Breast epithelium (tissue), 4 donors: ENCODE data around the gene IL17C. TPM values are rescaled to one million over a fixed set of nuclear protein-coding genes. Genes with fewer than 3 reads are reported as not detected.

Experiments
- DNase-seq, 2 donors: peaks; one replicate each; pipeline ENCODE4 v3.0.0-alpha.2; 2019; ENCODE audit warnings: low spot score in 2 of 2
- H3K27ac ChIP-seq, 2 donors: fragments of 200-600 bp; sonication (generic) in 1 of 2; one replicate each; pipeline ENCODE4 v1.5.1; 2016 to 2019; ENCODE audit warnings: mild to moderate bottlenecking in 1 of 2
- H3K27me3 ChIP-seq, 2 donors: fragments of 200-600 bp; sonication (generic) in 1 of 2; one replicate each; pipeline versions ENCODE4 v1.5.1 to v1.6.0; 2017 to 2019; ENCODE audit warnings: control low read depth in 1 of 2, mild to moderate bottlenecking in 1 of 2
- H3K36me3 ChIP-seq: fragments of 200-600 bp; one replicate; pipeline ENCODE4 v1.5.1; 2019
- H3K4me1 ChIP-seq, 2 donors: fragments of 200-600 bp; sonication (generic); one replicate each; pipeline ENCODE4 v1.5.1; 2016 to 2019; ENCODE audit warnings: control low read depth in 1 of 2
- H3K4me3 ChIP-seq, 3 donors: fragments of 200-600 bp; sonication (generic); 1 replicate in 2 of 3; 2 replicates in 1 of 3; pipeline ENCODE4 v1.5.1; 2016 to 2019; ENCODE audit warnings: mild to moderate bottlenecking in 3 of 3, moderate library complexity in 2 of 3
- H3K9me3 ChIP-seq, 2 donors: fragments of 200-600 bp; sonication (generic) in 1 of 2; one replicate each; pipeline ENCODE4 v1.5.1; 2016 to 2019; ENCODE audit warnings: control low read depth in 1 of 2
- CTCF ChIP-seq, 3 donors: fragments of 450-650 bp; IDR thresholded peaks; one replicate each; pipeline ENCODE4 v1.5.1; 2016 to 2017; ENCODE audit warnings: antibody characterized with exemption in 3 of 3, mild to moderate bottlenecking in 3 of 3, moderate library complexity in 3 of 3
- POLR2A ChIP-seq: fragments of 450-650 bp; IDR thresholded peaks from one replicate; pipeline ENCODE4 v1.6.1; 2016; ENCODE audit warnings: antibody characterized with exemption, mild to moderate bottlenecking, moderate library complexity
- POLR2AphosphoS5 ChIP-seq, 3 donors: sonication (generic); formaldehyde crosslinking; IDR thresholded peaks; one replicate each; pipeline ENCODE4 v1.6.1; 2017; ENCODE audit warnings: antibody characterized with exemption in 3 of 3
- intact Hi-C: fragments of 100-400 bp; cut with DNase I; formaldehyde crosslinking; loops from one replicate; pipeline ENCODE4 v1.15.1; 2023; ENCODE audit warnings: low total_unique reads
- total RNA-seq, 3 donors: library from RNA; depleted of rRNA; stranded (reverse); fragments of >200 nt; gene quantifications; one replicate each; pipeline ENCODE4 v1.1.0, GENCODE V29; 2016

The IL17C gene
- total RNA-seq, 3 donors from 2014 or later = not detected

GRCh38 chr16:88624481-88624880 lies 13.9 kb upstream of the IL17C start:
- no peak overlapping the region for H3K4me3 ChIP-seq
- no peaks in the 10 kb centered on the region for H3K27me3 ChIP-seq
- no peak overlapping the region for H3K27ac ChIP-seq
- intact Hi-C loops = no loop called here
- no peak for DNase-seq
- H3K4me1 ChIP-seq = no peaks in the 10 kb centered on the region
- no peaks in the 10 kb centered on the region for H3K9me3 ChIP-seq
- no peaks in the 10 kb centered on the region for H3K36me3 ChIP-seq
- no peak for TF ChIP-seq POLR2A
- TF ChIP-seq CTCF (IDR thresholded peaks at IDR 0.05) = no peak
- no peak for TF ChIP-seq POLR2AphosphoS5 (IDR thresholded peaks at IDR 0.05)

GRCh38 chr16:88624977-88625576 lies 13.3 kb upstream of the IL17C start:
- Histone ChIP-seq H3K4me3 (no peak overlapping the region), H3K36me3 (no peaks in the 10 kb centered on the region), H3K27ac (no peak overlapping the region), H3K27me3 (no peaks in the 10 kb centered on the region), H3K9me3 (no peaks in the 10 kb centered on the region), H3K4me1 (no peaks in the 10 kb centered on the region)
- no peak for TF ChIP-seq CTCF (IDR thresholded peaks at IDR 0.05)
- TF ChIP-seq POLR2A = no peak
- TF ChIP-seq POLR2AphosphoS5 (IDR thresholded peaks at IDR 0.05) = no peak
- intact Hi-C loops = no loop called here
- no peak for DNase-seq

- no peaks in the 10 kb centered on the region for H3K27me3 ChIP-seq
- TF ChIP-seq POLR2A = no peak
- no peak for TF ChIP-seq CTCF (IDR thresholded peaks at IDR 0.05)
- no peak for TF ChIP-seq POLR2AphosphoS5 (IDR thresholded peaks at IDR 0.05)
- no peaks in the 10 kb centered on the region for H3K4me1 ChIP-seq
- H3K9me3 ChIP-seq = no peaks in the 10 kb centered on the region
- H3K27ac ChIP-seq = no peak overlapping the region
- DNase-seq = no peak
- H3K4me3 ChIP-seq = no peak overlapping the region
- intact Hi-C loops = no loop called here
- peaks cover 8% of the 10 kb centered on the region for H3K36me3 ChIP-seq
Measured at GRCh38 chr16:88626646-88627045, 11.7 kb upstream of the IL17C start.

GRCh38 chr16:88627531-88628411 lies 10.6 kb upstream of the IL17C start:
- intact Hi-C loops = no loop called here
- peaks cover 8% of the 10 kb centered on the region for H3K36me3 ChIP-seq

More at GRCh38 chr16:88627531-88628411, 10.6 kb upstream of the IL17C start:
- H3K4me1 ChIP-seq = no peaks in the 10 kb centered on the region
- no peaks in the 10 kb centered on the region for H3K9me3 ChIP-seq
- DNase-seq = no peak
- H3K27ac ChIP-seq = no peak overlapping the region
- H3K27me3 ChIP-seq = no peaks in the 10 kb centered on the region
- TF ChIP-seq CTCF (IDR thresholded peaks at IDR 0.05) (no peak), POLR2A (no peak), POLR2AphosphoS5 (IDR thresholded peaks at IDR 0.05) (no peak)
- no peak overlapping the region for H3K4me3 ChIP-seq
